Uterus (tissue), 4 donors: Measurements from ENCODE around the gene RBBP8. TPM values are rescaled to one million over a fixed set of nuclear protein-coding genes. Genes with fewer than 3 reads are reported as not detected.

Experiments used
- DNase-seq, 2 donors: peaks; one replicate each; pipeline ENCODE4 v3.0.0-alpha.2; 2019 to 2020
- H3K27ac ChIP-seq, 2 donors: fragments of 200-600 bp; sonication (generic); 1 replicate in 1 of 2; 2 replicates in 1 of 2; pipeline ENCODE4 v1.5.1; 2016 to 2018
- H3K27me3 ChIP-seq, 2 donors: fragments of 200-600 bp; sonication (generic); one replicate each; pipeline ENCODE4 v1.5.1; 2018 to 2019; ENCODE audit warnings: control low read depth in 1 of 2
- H3K36me3 ChIP-seq, 2 donors: fragments of 200-600 bp; sonication (generic); one replicate each; pipeline ENCODE4 v1.5.1; 2019; ENCODE audit warnings: control low read depth in 1 of 2
- H3K4me1 ChIP-seq, 2 donors: fragments of 200-600 bp; sonication (generic); one replicate each; pipeline ENCODE4 v1.5.1; 2018 to 2019; ENCODE audit warnings: control low read depth in 1 of 2
- H3K4me3 ChIP-seq, 2 donors: fragments of 200-600 bp; sonication (generic); 1 replicate in 1 of 2; 2 replicates in 1 of 2; pipeline ENCODE4 v1.5.1; 2018 to 2019; ENCODE audit warnings: mild to moderate bottlenecking in 1 of 2
- H3K9me3 ChIP-seq, 2 donors: fragments of 200-600 bp; sonication (generic); one replicate each; pipeline ENCODE4 v1.5.1; 2019; ENCODE audit warnings: control low read depth in 1 of 2
- POLR2A ChIP-seq, 2 donors: fragments of 450-650 bp; IDR thresholded peaks; one replicate each; pipeline ENCODE4 v1.6.1; 2016; ENCODE audit warnings: antibody characterized with exemption in 2 of 2, mild to moderate bottlenecking in 1 of 2, moderate library complexity in 1 of 2
- intact Hi-C: fragments of 100-400 bp; cut with DNase I; formaldehyde crosslinking; loops from one replicate; pipeline ENCODE4 v1.15.1; 2023; ENCODE audit warnings: low total_unique reads
- total RNA-seq, 4 donors: library from RNA; depleted of rRNA in 3 of 4; stranded (reverse); fragments of >200 nt in 3 of 4; gene quantifications; one replicate each; pipeline versions ENCODE4 v1.1.0 to v1.2.4, GENCODE V29; 2014 to 2023
- TF ChIP-seq, protein P1 (sequence below), 4 experiments: fragments of 200-600 bp in 2 of 4; fragments of 450-650 bp in 2 of 4; sonication (generic) in 2 of 4; IDR thresholded peaks; one replicate each; pipeline ENCODE4 v1.5.1; 2016 to 2019; ENCODE audit warnings: antibody characterized with exemption in 4 of 4, mild to moderate bottlenecking in 2 of 4, moderate library complexity in 1 of 4
- donor health status: DM: yes; HTN: yes; CAD: no.

The RBBP8 gene
- total RNA-seq, 4 donors from 2014 or later: 34.8 to 43.5 (median 43.3) TPM

DNA sequence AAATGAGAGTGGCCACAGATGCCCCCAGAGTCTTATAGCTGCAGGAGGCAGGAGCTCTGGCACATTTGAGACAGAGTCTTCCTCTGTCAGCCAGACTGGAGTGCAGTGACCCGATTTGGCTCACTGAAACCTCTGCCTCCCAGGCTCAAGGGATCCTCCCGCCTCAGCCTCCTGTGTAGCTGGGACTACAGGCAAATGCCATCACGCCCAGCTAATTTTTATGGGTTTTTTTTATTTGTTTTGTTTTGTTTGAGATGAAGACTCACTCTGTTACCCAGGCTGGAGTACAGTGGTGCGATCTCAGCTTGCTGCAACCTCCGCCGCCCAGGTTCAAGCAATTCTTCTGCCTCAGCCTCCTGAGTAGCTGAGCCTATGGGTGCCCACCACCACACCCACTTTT lies 121.4 kb downstream of the RBBP8 start:
- Histone ChIP-seq H3K4me3 (no peak overlapping the region), H3K4me1 (no peaks in the 10 kb centered on the region), H3K9me3 (no peaks in the 10 kb centered on the region), H3K36me3 (no peaks in the 10 kb centered on the region), H3K27me3 (no peaks in the 10 kb centered on the region), H3K27ac (no peak overlapping the region)
- intact Hi-C loops: no loop called here
- DNase-seq: no peak
- TF ChIP-seq, protein P1, sequence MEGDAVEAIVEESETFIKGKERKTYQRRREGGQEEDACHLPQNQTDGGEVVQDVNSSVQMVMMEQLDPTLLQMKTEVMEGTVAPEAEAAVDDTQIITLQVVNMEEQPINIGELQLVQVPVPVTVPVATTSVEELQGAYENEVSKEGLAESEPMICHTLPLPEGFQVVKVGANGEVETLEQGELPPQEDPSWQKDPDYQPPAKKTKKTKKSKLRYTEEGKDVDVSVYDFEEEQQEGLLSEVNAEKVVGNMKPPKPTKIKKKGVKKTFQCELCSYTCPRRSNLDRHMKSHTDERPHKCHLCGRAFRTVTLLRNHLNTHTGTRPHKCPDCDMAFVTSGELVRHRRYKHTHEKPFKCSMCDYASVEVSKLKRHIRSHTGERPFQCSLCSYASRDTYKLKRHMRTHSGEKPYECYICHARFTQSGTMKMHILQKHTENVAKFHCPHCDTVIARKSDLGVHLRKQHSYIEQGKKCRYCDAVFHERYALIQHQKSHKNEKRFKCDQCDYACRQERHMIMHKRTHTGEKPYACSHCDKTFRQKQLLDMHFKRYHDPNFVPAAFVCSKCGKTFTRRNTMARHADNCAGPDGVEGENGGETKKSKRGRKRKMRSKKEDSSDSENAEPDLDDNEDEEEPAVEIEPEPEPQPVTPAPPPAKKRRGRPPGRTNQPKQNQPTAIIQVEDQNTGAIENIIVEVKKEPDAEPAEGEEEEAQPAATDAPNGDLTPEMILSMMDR (IDR thresholded peaks at IDR 0.05): no peak
- TF ChIP-seq POLR2A (IDR thresholded peaks at IDR 0.05): no peak

DNA sequence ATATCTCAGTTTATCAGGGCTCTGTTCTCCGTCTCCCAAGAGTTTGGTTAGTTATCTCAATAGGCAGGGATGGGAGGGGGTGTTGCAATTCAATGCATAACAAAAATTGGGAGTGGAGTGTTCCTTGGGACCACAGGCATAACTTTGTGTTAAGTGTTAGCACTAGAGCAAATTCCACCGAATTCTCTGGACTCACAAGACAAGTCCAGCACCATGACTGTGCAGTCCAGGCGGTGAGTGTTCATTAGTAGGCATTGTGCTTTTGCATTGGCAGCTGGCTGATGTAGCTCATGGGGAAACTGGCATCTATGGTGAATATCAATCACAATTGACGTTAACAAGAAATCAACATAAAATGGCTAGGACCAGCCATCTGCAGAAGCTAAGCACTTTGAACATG lies 123.2 kb downstream of the RBBP8 start:
- intact Hi-C loops: no loop called here
- Histone ChIP-seq H3K4me3 (no peak overlapping the region), H3K27me3 (no peaks in the 10 kb centered on the region), H3K4me1 (no peaks in the 10 kb centered on the region), H3K36me3 (no peaks in the 10 kb centered on the region), H3K9me3 (no peaks in the 10 kb centered on the region), H3K27ac (no peak overlapping the region)
- TF ChIP-seq, protein P1 (IDR thresholded peaks at IDR 0.05): no peak
- TF ChIP-seq POLR2A (IDR thresholded peaks at IDR 0.05): no peak
- DNase-seq: no peak

DNA sequence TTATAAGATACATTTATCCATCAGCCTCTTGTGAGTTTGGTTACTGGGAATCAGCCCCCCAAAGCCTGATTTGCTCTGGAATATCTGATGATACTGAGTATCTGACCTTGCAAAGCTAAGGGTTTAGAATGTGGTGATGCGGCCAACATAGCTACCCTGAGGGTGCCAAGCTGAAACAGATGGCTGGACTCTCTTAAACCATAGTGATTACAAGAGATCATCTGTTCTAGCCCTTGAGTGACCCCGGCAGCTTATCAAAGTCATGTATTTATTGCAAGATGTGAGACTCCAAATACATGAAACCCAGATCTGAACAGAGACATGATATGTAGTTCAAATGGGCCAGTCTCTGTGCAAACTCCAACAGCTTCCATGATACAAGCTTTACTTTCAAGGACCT lies 124.0 kb downstream of the RBBP8 start:
- no peak overlapping the region for H3K4me3 ChIP-seq
- no peaks in the 10 kb centered on the region for H3K4me1 ChIP-seq
- H3K27me3 ChIP-seq: no peaks in the 10 kb centered on the region
- intact Hi-C loops: no loop called here
- H3K27ac ChIP-seq: no peak overlapping the region
- no peak for TF ChIP-seq POLR2A (IDR thresholded peaks at IDR 0.05)
- TF ChIP-seq, protein P1 (IDR thresholded peaks at IDR 0.05): no peak
- no peaks in the 10 kb centered on the region for H3K9me3 ChIP-seq
- no peak for DNase-seq
- H3K36me3 ChIP-seq: no peaks in the 10 kb centered on the region

DNA sequence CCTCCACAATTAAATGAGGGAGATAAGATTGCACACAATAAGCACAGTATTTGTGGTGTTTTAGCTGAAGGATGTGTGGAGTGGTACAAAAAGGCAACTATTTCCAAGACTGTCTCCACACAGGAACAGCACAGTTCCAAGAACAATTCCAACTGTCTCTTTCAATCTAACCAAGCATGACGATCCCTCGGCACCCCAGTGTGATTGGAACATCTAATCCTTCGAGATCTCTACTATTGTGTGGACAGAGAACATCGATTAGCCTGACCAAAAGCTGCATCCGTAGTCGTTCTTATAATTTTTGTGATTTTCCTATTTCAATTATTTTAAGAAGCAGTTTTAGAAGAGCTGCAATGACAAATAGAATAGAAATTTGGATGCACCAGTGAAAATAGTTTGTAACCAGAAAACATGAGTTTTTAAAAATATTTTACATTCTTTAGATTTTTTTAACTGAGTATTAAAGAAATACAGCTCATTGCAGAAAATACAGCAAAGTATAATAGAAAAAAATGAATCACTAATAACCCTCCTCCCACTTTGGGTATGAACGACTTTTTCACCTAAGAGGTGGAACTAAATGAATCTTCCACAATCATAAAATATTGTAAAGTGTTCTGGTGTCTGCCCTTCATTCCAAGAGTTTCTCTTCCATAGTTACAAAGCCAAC lies 125.8 kb downstream of the RBBP8 start:
- Histone ChIP-seq H3K4me1 (no peaks in the 10 kb centered on the region), H3K27ac (no peak overlapping the region)
- TF ChIP-seq, protein P1 (IDR thresholded peaks at IDR 0.05): no peak
- TF ChIP-seq POLR2A (IDR thresholded peaks at IDR 0.05): no peak

DNA sequence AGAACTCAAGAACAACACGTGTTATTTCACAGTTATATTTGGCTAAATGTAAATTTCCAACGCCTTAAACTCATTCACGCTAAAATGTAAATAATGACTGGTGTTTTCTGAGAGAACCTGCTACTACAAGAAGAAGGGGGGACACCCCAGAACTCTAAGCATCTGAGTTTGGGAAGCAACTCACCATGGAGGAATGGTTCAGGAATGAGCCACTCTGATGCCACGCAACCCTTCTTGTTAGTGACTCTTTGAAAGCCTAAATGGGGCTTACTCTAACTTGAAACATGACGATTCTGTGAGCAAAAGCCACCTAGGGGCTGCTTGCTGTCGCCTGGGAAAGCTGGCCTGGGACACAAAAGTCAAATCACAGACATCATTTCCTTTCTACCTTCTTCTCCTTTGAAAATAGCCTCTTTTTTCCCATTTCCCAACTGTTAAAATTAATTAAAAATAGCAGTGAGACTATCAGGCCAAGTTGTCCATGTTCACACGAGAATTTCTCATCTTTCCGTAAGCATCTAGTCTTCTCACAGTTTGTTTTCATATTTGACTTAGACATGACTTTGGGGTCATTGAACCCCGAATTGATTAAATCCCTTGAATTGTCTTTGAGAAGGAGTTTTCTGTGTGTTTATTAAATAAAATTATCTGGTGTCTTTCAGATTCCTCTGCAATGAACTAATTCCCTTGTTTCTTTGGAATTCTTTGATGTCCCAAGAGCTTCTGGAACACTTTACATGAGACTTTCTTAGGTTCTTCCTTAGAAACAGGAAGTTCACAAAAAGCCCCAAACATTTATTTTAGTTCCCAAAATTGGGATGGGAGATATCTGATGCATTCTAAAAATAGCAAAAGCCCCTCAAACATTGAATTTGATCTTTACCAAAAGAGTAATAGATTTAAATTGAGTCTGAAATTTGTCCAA lies 126.7 kb downstream of the RBBP8 start:
- no peak overlapping the region for H3K27ac ChIP-seq
- H3K27me3 ChIP-seq: no peaks in the 10 kb centered on the region
- H3K36me3 ChIP-seq: no peaks in the 10 kb centered on the region
- H3K9me3 ChIP-seq: no peaks in the 10 kb centered on the region
- H3K4me1 ChIP-seq: no peaks in the 10 kb centered on the region
- DNase-seq: no peak
- H3K4me3 ChIP-seq: no peak overlapping the region
- intact Hi-C loops: no loop called here
- no peak for TF ChIP-seq POLR2A (IDR thresholded peaks at IDR 0.05)
- TF ChIP-seq, protein P1 (IDR thresholded peaks at IDR 0.05): no peak

More for the DNA sequence above, 125.8 kb downstream of the RBBP8 start:
- Histone ChIP-seq H3K9me3 (no peaks in the 10 kb centered on the region), H3K27me3 (no peaks in the 10 kb centered on the region), H3K36me3 (no peaks in the 10 kb centered on the region), H3K4me3 (no peak overlapping the region)
- intact Hi-C loops: no loop called here
- DNase-seq: no peak
